HCT116 (cell line): ENCODE data around the gene DLG4. TPM values are rescaled to one million over a fixed set of nuclear protein-coding genes. Genes with fewer than 3 reads are reported as not detected.

Source experiments
- ATAC-seq: fragments of 200-7000 bp; cut with Tn5 transposase; 2 replicates; pipeline ENCODE4 v1.9.1; 2020; ENCODE audit warnings: mild to moderate bottlenecking, moderate library complexity
- BruUV-seq: library from RNA; stranded (reverse); fragments of 400-500 nt; replicated peaks from 2 replicates; lab custom pipeline; 2021; lab: Mats Ljungman, UMichigan
- CTCF ChIA-PET: fragments of 300-600 bp; sonication (Branson Sonifier 250); formaldehyde crosslinking; loops from one replicate; lab custom pipeline; 2021; ENCODE audit warnings: antibody characterized with exemption; lab: Charles Lee
- POLR2A ChIA-PET: fragments of 300-600, 350-600 bp; sonication (Branson Sonifier 250); formaldehyde crosslinking; loops from one replicate; lab custom pipeline; 2021; ENCODE audit warnings: antibody characterized with exemption; lab: Charles Lee
- RAD21 ChIA-PET, 2 experiments: fragments of 300-600 bp; sonication (Branson Sonifier 250); formaldehyde crosslinking; loops; one replicate each; lab custom pipeline; 2023; ENCODE audit warnings: low total read pairs in 2 of 2; ENCODE audit not compliant: uncharacterized antibody in 2 of 2, unreplicated experiment in 2 of 2, low non-redundant PET in 1 of 2; lab: Charles Lee
- DNase-seq: peaks from one replicate; pipeline ENCODE4 v3.0.0-alpha.2; 2010; ENCODE audit warnings: low read depth, low spot score
- H2AFZ ChIP-seq: fragments of 200-600 bp; shearing (Covaris generic), sonication (generic); 2 replicates; pipeline ENCODE4 v1.6.1; 2017; ENCODE audit warnings: low read depth, mixed run types, mixed read lengths, antibody characterized with exemption, low read length; ENCODE audit not compliant: poor library complexity, severe bottlenecking
- H3K27ac ChIP-seq: 2 replicates; pipeline ENCODE4 v1.5.1; 2012; ENCODE audit warnings: low read depth, low read length
- H3K27me3 ChIP-seq: fragments of 200-600 bp; sonication (generic); 2 replicates; pipeline ENCODE4 v1.6.1; 2016; ENCODE audit warnings: mixed run types, low read length, mixed read lengths; ENCODE audit not compliant: insufficient read depth
- H3K36me3 ChIP-seq, 2 experiments: fragments of 200-500 bp in 1 of 2; fragments of 200-600 bp in 1 of 2; sonication (Bioruptor generic) in 1 of 2; sonication (generic) in 1 of 2; 2 replicates each; pipeline versions ENCODE4 v1.5.1 to v1.6.1; 2014 to 2016; ENCODE audit warnings: low read length in 2 of 2, inconsistent platforms in 1 of 2, mixed read lengths in 1 of 2, mixed run types in 1 of 2; ENCODE audit not compliant: insufficient read depth in 2 of 2, control insufficient read depth in 1 of 2
- H3K4me1 ChIP-seq, 2 experiments: fragments of 200-600 bp in 1 of 2; sonication (generic) in 1 of 2; 2 replicates each; pipeline versions ENCODE4 v1.5.1 to v1.6.1; 2012 to 2017; ENCODE audit warnings: low read length in 2 of 2, inconsistent platforms in 1 of 2, mild to moderate bottlenecking in 1 of 2, mixed read lengths in 1 of 2, mixed run types in 1 of 2, moderate library complexity in 1 of 2; ENCODE audit not compliant: insufficient read depth in 2 of 2, control insufficient read depth in 1 of 2
- H3K4me2 ChIP-seq: fragments of 200-600 bp; sonication (generic); 2 replicates; pipeline ENCODE4 v1.6.1; 2017; ENCODE audit warnings: mixed run types, low read length, mixed read lengths
- H3K4me3 ChIP-seq, 2 experiments: fragments of 200-600 bp in 1 of 2; sonication (generic) in 1 of 2; replicated peaks in 1 of 2; 2 replicates each; pipeline ENCODE4 v1.5.1; 2011 to 2016; ENCODE audit warnings: low read length in 2 of 2, control low read depth in 1 of 2, low read depth in 1 of 2, mild to moderate bottlenecking in 1 of 2, mixed read lengths in 1 of 2, mixed run types in 1 of 2
- H3K79me2 ChIP-seq: fragments of 200-600 bp; sonication (generic); 2 replicates; pipeline ENCODE4 v1.6.1; 2017; ENCODE audit warnings: mild to moderate bottlenecking, mixed run types, low read length, moderate library complexity, mixed read lengths; ENCODE audit not compliant: insufficient read depth
- H3K9ac ChIP-seq: fragments of 200-600 bp; sonication (generic); 2 replicates; pipeline ENCODE4 v1.6.1; 2016; ENCODE audit warnings: low read length, mixed read lengths
- H3K9me2 ChIP-seq: fragments of 200-600 bp; sonication (generic), shearing (Covaris generic); 2 replicates; pipeline ENCODE4 v1.6.1; 2017; ENCODE audit warnings: mixed run types, mild to moderate bottlenecking, moderate library complexity; ENCODE audit not compliant: insufficient read depth
- H3K9me3 ChIP-seq, 2 experiments: fragments of 200-500 bp in 1 of 2; fragments of 200-600 bp in 1 of 2; sonication (Bioruptor generic) in 1 of 2; sonication (generic) in 1 of 2; 2 replicates each; pipeline ENCODE4 v1.6.1; 2014 to 2017; ENCODE audit warnings: low read length in 2 of 2, mixed read lengths in 2 of 2, inconsistent platforms in 1 of 2, low read depth in 1 of 2, mild to moderate bottlenecking in 1 of 2, mixed run types in 1 of 2, moderate library complexity in 1 of 2; ENCODE audit not compliant: control insufficient read depth in 1 of 2, insufficient read depth in 1 of 2
- H4K20me1 ChIP-seq: fragments of 200-600 bp; sonication (generic), shearing (Covaris generic); 2 replicates; pipeline ENCODE4 v1.6.1; 2017; ENCODE audit warnings: mixed run types, mild to moderate bottlenecking, moderate library complexity; ENCODE audit not compliant: insufficient read depth
- CBX3 ChIP-seq: IDR thresholded peaks from 2 replicates; pipeline ENCODE4 v1.6.1; 2012; ENCODE audit warnings: low read depth
- CEBPB ChIP-seq: IDR thresholded peaks from 2 replicates; pipeline ENCODE4 v1.6.1; 2012; ENCODE audit warnings: low read depth
- CTCF ChIP-seq, 3 experiments: fragments of 200-600 bp in 1 of 3; sonication (generic) in 1 of 3; IDR thresholded peaks in 2 of 3; conservative IDR thresholded peaks in 1 of 3; 2 replicates each; pipeline ENCODE4 v1.5.1; 2012 to 2017; ENCODE audit warnings: low read depth in 2 of 3, low read length in 2 of 3, antibody characterized with exemption in 1 of 3, borderline replicate concordance in 1 of 3, control low read depth in 1 of 3, mild to moderate bottlenecking in 1 of 3, mixed read lengths in 1 of 3, mixed run types in 1 of 3, moderate library complexity in 1 of 3; ENCODE audit not compliant: insufficient read depth in 1 of 3
- EGR1 ChIP-seq: IDR thresholded peaks from 2 replicates; pipeline ENCODE4 v1.6.1; 2012; ENCODE audit warnings: low read depth
- ELF1 ChIP-seq: IDR thresholded peaks from 2 replicates; pipeline ENCODE4 v1.6.1; 2012; ENCODE audit warnings: low read depth, borderline replicate concordance
- EZH2 ChIP-seq: fragments of 200-600 bp; sonication (generic); IDR thresholded peaks from 2 replicates; pipeline ENCODE4 v1.6.1; 2017; ENCODE audit warnings: antibody characterized with exemption, mixed run types
- RAD21 ChIP-seq: IDR thresholded peaks from 2 replicates; pipeline ENCODE4 v1.6.1; 2012; ENCODE audit warnings: low read depth, mild to moderate bottlenecking
- REST ChIP-seq: IDR thresholded peaks from 2 replicates; pipeline ENCODE4 v1.6.1; 2012; ENCODE audit warnings: low read depth
- SIN3A ChIP-seq: IDR thresholded peaks from 2 replicates; pipeline ENCODE4 v1.6.1; 2012; ENCODE audit warnings: low read depth
- SP1 ChIP-seq: IDR thresholded peaks from 2 replicates; pipeline ENCODE4 v1.6.1; 2012; ENCODE audit warnings: low read depth
- TCF7L2 ChIP-seq: IDR thresholded peaks from 2 replicates; pipeline ENCODE4 v1.7.0; 2011; ENCODE audit warnings: borderline replicate concordance, inconsistent platforms; ENCODE audit not compliant: insufficient read depth, insufficient read length; ENCODE audit errors: extremely low read depth
- ZNF274 ChIP-seq: fragments of 200-500 bp; sonication (Bioruptor generic); IDR thresholded peaks from 2 replicates; pipeline ENCODE4 v1.6.1; 2014; ENCODE audit warnings: mild to moderate bottlenecking, low read depth, low read length, inconsistent platforms
- intact Hi-C: fragments of 100-400 bp; cut with micrococcal nuclease; formaldehyde crosslinking; loops from 2 replicates; pipeline ENCODE4 v1.10.0; 2022
- total RNA-seq: library from RNA; stranded (reverse); gene quantifications from one replicate; pipeline ENCODE4 v1.2.1, GENCODE V29; 2021; ENCODE audit not compliant: unreplicated experiment

DLG4 gene
- total RNA-seq, 1 experiment from 2014 or later: 15.0 TPM

- DNase-seq (no peak), ATAC-seq (no peak)
- no peak overlapping the region for H3K4me2 ChIP-seq
- H3K27me3 ChIP-seq: no peaks in the 10 kb centered on the region
- intact Hi-C loops: no loop called here
- peaks cover 47 to 62% of the 10 kb centered on the region in 2 experiments for H3K36me3 ChIP-seq
- RAD21 ChIA-PET: no interaction called here
- no peaks in the 10 kb centered on the region for H3K9me2 ChIP-seq
- peaks cover 7 to 19% of the 10 kb centered on the region in 2 experiments; a peak in 3 of 4 replicates for H3K4me1 ChIP-seq
- POLR2A ChIA-PET: interaction anchor here (1.0 kb wide), 1 partner anchor 9 kb away, joined by 5 read pairs; no protein-coding TSS in a partner anchor
- BruUV-seq: no TSS peak
- H3K9me3 ChIP-seq: no peaks in the 10 kb centered on the region
- no peaks in the 10 kb centered on the region for H4K20me1 ChIP-seq
- TF ChIP-seq SP1 (no peak), ELF1 (no peak), REST (no peak), CTCF (IDR thresholded peaks at IDR 0.05 in 2 of 3, conservative IDR thresholded peaks at IDR 0.05 in 1 of 3; ENCODE audit: borderline replicate concordance in 1 of 3, insufficient read depth in 1 of 3, low read depth in 2 of 3, low read length in 2 of 3) (no peak), SIN3A (no peak), RAD21 (no peak), ZNF274 (no peak), EGR1 (no peak), CEBPB (no peak), CBX3 (no peak), TCF7L2 (no peak), EZH2 (no peak)
- no peak overlapping the region for H3K9ac ChIP-seq
- no peak overlapping the region for H3K27ac ChIP-seq
- H3K79me2 ChIP-seq: peaks cover 30% of the 10 kb centered on the region
- H3K4me3 ChIP-seq: no peak overlapping the region
- CTCF ChIA-PET: no interaction called here
- no peak overlapping the region for H2AFZ ChIP-seq
These were observed 4.5 kb upstream of the DLG4 start for GRCh38 chr17:7224110-7224509.
